GM21737 (cell line): ENCODE measurements around the gene MACO1.

Source experiments
- ATAC-seq: cut with Tn5 transposase; IDR thresholded peaks from one replicate; pipeline ENCODE4 v1.9.1; 2021; ENCODE audit warnings: mild to moderate bottlenecking, moderate library complexity; ENCODE audit not compliant: unreplicated experiment

Gene MACO1

DNA sequence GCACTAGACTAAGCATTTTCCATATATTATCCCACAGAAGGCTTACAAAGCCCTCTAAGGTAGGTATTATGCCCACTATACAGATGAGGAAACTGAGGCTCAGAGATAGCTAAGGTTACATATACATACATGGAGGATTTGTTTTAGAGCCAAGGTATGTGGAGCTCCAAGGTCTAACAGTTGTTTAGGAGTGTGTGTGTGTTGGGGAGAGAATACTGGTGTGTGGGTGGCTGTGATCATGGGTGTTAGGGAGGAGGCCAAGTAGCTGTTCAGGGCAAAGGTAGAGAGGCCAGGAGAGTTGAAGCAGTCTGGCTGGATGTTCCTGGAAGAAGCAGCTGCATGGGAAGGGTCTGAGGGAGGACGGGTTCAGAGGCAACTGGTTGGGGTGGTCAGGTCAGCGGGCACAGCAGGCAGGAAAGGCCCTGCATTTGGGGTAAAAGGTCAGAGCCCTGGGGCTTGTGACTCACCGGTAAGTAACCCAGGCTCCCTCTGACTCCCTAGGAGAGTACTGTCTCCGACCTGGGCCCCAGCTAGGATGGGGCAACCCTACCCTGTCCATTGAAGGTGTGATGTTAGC, 107.6 kb downstream of the MACO1 start:
- no peak for ATAC-seq

- no peak for ATAC-seq
Measured at GRCh38 chr1:25540750-25541342, 110.1 kb downstream of the MACO1 start.

DNA sequence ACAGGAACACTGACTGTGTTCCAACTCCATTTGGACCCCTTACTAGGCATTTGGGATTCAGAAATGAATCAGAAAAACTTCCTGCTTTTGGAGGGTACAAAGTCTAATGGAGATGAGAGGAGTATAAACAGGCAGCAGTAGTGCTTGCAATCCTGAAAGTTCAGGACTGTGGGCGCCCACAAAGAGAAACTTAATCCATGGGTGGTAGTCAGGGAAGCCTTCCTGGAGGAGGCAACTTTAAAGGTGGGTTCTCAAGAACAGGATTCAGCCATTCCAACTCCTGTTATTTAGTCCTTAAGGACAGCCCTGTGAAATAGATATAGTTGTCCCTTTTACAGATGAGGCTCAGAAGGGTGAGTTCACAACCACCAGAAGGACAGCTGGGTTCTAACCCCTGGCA, 110.7 kb downstream of the MACO1 start:
- no peak for ATAC-seq

GRCh38 chr1:25541889-25542658, 111.4 kb downstream of the MACO1 start:
- no peak for ATAC-seq

GRCh38 chr1:25543005-25543424, 112.3 kb downstream of the MACO1 start:
- ATAC-seq = no peak

DNA sequence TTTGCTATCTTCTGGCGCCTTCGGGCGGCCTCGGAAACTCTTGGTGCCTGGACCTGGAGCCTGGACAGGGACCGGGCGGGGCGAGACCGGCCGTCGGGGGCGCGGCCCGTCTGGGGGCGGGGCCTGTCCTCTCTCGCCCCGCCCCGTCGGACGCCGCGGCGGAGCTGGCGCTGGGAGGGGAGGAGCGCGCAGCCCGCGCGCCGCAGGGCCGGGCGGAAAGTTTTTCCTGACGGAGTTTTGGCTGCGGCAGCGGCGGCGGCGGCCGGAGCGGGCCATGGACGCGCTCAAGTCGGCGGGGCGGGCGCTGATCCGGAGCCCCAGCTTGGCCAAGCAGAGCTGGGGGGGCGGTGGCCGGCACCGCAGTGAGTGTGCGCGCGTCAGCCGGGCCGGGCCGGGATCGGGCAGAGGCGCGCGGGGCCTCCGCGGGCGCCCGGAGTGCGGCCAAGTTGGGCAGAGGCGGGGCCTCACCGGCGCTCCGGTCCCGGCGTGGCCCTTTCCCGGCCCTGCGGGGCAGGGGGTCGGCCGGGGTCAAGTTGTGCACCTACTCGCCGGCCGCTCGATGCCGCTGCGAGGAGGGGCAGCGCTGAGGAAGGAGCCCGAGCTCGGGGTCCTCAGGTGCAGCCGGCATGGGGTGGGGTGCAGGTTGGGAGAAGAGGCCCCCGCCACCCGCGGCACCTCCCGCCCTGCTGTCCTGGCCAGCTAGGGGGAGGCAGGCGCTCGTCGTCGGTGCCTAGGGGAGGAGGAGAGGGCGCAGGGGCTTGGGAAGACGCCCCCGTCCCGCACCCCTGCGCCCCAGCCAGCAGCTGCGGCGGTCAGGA, 112.9 kb downstream of the MACO1 start, which contains the start of gene LDLRAP1:
TSS of gene LDLRAP1 (plus strand) at position 182 of the 818 bp plus-strand sequence. CDS start at position 275, 93 bp downstream.
- ATAC-seq = peak; percentile 80

DNA sequence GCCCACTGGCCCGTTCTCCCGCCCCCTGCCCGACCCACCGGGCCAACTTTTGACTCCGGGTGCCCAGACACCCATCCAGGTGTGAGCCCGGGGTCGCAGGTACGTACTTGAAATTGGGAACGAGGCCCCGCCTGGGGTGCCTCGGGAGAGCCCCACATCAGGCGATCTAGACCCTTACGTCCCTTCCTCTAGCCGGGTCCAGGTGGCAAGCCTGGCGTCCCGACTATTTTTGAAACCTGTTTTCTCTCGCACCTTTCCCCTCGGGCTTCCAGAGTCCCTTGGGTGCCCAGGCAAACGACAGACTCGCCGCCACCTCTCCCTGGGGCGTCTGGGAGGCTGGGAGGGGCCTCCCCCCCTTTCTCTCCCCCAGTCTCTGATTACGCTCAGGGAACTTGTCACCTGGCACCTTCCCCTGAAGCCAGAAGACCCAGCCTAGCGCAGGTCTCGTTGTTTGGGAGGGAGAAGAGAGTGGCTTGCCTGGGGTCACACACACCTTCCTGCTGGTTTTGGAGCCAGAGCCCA, 113.6 kb downstream of the MACO1 start:
- no peak for ATAC-seq

DNA sequence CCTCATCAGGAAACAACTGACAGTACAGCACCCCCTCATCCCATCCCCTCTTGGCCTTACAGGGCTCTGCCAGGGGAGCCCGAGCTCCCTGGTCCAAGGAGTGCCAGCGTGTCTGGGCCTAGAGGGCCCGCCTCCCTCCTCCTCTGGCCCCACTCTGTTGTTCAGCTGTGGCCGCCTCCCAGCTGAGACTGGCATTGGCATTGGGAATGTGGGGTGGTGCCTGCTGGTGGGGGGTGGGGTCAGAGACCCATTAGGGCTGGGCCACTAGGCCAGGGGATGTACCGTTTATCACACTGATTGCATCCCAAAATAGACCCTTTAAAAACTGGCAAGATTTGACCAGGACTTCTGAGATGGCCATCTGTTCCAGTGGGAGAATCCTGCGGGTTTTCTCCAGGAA, 114.1 kb downstream of the MACO1 start:
- ATAC-seq = no peak

DNA sequence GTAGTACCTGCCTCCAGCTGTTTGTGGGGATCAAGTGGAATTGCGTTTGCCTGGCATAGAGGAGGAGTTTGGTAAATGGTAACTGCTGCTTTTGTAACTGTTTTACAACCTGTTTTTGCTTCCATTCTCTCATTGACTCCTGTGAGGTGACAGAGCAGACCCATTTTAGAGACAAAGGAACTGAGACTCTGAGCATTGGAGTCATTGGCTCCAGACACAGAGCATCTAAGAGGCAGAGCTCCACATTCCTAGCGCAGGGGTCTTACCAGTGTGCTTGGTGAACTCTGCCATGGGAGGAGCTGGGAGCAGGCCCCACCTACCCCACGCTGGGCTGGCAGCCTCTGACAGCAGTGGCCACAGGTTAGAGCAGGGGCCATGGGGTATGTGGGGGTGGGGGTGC, 115.1 kb downstream of the MACO1 start:
- no peak for ATAC-seq

DNA sequence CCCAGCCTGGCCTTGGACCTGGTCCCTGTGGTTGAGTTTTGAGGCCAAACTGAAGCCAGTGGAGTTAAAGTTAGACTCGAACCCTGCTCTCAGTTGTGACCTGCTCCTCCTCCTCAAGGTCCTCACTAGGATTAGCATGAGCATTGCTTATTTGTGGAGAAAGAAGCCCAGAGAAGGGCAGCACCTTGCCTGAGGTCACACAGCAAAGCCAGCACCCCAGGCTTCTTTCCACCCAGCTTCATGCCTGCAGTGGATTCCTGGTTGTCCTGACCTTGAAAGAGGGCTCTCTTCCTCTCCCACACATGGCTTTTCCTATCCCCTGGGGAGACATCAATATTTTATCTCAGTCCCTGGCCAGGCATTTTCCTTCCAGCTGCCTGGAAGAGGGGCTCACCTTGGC, 115.5 kb downstream of the MACO1 start:
- ATAC-seq = no peak

- no peak for ATAC-seq
Measured at GRCh38 chr1:25548601-25549000, 117.9 kb downstream of the MACO1 start.

GRCh38 chr1:25549273-25550154, 118.8 kb downstream of the MACO1 start:
- peak; percentile 91 for ATAC-seq
